Transverse colon (tissue), 4 donors: ENCODE data around the gene PLAGL2. TPM values are rescaled to one million over a fixed set of nuclear protein-coding genes. Genes with fewer than 3 reads are reported as not detected.

ENCODE experiments used
- DNase-seq: peaks from one replicate; pipeline ENCODE4 v3.0.0-alpha.2; 2019
- H3K27ac ChIP-seq, 4 donors: fragments of 200-600 bp; sonication (generic); 2 replicates each; pipeline ENCODE4 v1.5.1; 2016 to 2018; ENCODE audit warnings: inconsistent platforms in 4 of 4
- H3K27me3 ChIP-seq: fragments of 200-600 bp; sonication (generic); 2 replicates; pipeline ENCODE4 v1.5.1; 2017; ENCODE audit warnings: inconsistent platforms
- H3K36me3 ChIP-seq, 4 donors: fragments of 200-600 bp; sonication (generic); 2 replicates each; pipeline ENCODE4 v1.5.1; 2017 to 2019; ENCODE audit warnings: inconsistent platforms in 4 of 4
- H3K4me1 ChIP-seq, 4 donors: fragments of 200-600 bp; sonication (generic); 2 replicates each; pipeline ENCODE4 v1.5.1; 2017 to 2020; ENCODE audit warnings: inconsistent platforms in 4 of 4
- H3K4me3 ChIP-seq, 4 donors: fragments of 200-600 bp; sonication (generic); 1 replicate in 1 of 4; 2 replicates in 3 of 4; pipeline versions ENCODE4 v1.5.1 to v1.6.1; 2017 to 2019; ENCODE audit warnings: inconsistent platforms in 4 of 4
- H3K9me3 ChIP-seq, 2 donors: fragments of 200-600 bp; sonication (generic); 2 replicates each; pipeline ENCODE4 v1.5.1; 2017 to 2019; ENCODE audit warnings: inconsistent platforms in 2 of 2
- EP300 ChIP-seq: sonication (generic); formaldehyde crosslinking; IDR thresholded peaks from one replicate; pipeline ENCODE4 v1.6.1; 2017; ENCODE audit warnings: antibody characterized with exemption, low read depth
- POLR2A ChIP-seq: fragments of 450-650 bp; IDR thresholded peaks from one replicate; pipeline ENCODE4 v1.6.1; 2016; ENCODE audit warnings: antibody characterized with exemption, mild to moderate bottlenecking, moderate library complexity
- POLR2AphosphoS5 ChIP-seq, 3 donors: sonication (generic); formaldehyde crosslinking; IDR thresholded peaks; one replicate each; pipeline ENCODE4 v1.6.1; 2016; ENCODE audit warnings: antibody characterized with exemption in 3 of 3
- WGBS, 2 donors: methylation state at CpG; one replicate each; pipeline ENCODE4 v1.1.5; 2018; ENCODE audit warnings: low coverage in 1 of 2; 5-methylcytosine and 5-hydroxymethylcytosine counted together
- in situ Hi-C, 4 donors: fragments of 200-750 bp; cut with MboI; loops; one replicate each; pipeline versions ENCODE4 v1.15.0 to v1.15.1; 2017; ENCODE audit warnings: low sequenced_read_pairs in 3 of 4, low pct_ligation_motif_present in 1 of 4, low pct_unique_long_range_greater_than_20kb in 1 of 4
- intact Hi-C: fragments of 100-400 bp; cut with DNase I; formaldehyde crosslinking; loops from one replicate; pipeline ENCODE4 v1.15.1; 2023; ENCODE audit warnings: low total_unique reads
- total RNA-seq, 4 donors: library from RNA; depleted of rRNA; stranded (reverse); fragments of >200 nt; gene quantifications; one replicate each; pipeline ENCODE4 v1.1.0, GENCODE V29; 2016
- TF ChIP-seq, protein P1 (sequence below), 5 experiments: fragments of 200-600 bp in 3 of 5; fragments of 450-650 bp in 2 of 5; sonication (generic) in 3 of 5; IDR thresholded peaks; 1 replicate in 2 of 5; 2 replicates in 3 of 5; pipeline ENCODE4 v1.5.1; 2016 to 2017; ENCODE audit warnings: antibody characterized with exemption in 5 of 5, inconsistent platforms in 3 of 5, mild to moderate bottlenecking in 2 of 5, moderate library complexity in 1 of 5

The PLAGL2 gene
- total RNA-seq, 4 donors from 2014 or later = 6.6 to 24.9 (median 11.8) TPM

DNA sequence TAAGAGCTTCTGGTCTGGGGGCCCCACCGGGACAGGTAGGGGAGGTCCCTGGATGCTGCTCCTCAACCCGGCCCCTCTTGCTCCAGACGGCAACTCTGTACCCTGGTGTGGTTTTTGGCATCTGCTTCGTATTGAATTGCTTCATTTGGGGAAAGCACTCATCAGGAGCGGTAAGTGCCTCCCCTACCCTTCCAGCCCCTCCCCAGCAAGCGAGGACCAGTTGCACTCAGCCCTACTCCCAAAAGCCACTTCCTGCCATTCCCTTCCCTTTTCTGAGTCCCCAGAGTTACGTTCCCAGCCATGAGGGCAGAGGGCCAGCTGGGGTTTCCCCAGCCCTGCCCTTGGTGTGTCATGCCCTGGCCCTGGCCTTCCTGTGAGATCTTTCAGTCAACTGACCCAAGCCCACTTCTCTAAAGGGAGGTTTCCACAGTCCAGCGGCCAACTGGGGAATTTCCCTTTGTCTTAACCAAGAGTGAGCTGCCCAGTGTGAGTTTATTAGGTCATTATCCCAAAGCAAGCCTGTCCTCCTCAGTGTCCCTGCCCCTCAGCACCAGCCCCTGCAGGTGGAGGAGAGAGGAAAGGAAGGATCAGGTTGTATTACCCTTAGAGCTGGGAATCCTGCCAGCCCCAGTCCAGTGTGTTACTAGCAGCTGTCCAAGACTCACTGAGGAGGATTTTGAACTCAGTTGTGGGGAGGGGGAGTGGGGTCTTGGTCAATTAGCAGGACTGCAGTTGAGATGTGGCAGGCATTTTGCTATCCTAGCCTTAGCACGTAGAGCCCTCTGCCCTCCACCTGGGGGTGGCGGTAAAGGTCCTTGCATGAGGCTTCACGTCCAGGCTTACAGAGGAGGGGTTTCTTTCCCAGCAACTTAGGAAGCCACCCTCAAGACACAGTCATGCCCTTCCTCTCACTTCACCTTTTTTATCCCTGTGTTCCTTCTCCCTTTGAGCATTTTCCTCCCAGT, 52.2 kb downstream of the PLAGL2 start:
- intact Hi-C loops = loop anchor here (2.0 kb wide), 1 partner anchor 18 kb away; no protein-coding TSS in a partner anchor
- TF ChIP-seq, protein P1, sequence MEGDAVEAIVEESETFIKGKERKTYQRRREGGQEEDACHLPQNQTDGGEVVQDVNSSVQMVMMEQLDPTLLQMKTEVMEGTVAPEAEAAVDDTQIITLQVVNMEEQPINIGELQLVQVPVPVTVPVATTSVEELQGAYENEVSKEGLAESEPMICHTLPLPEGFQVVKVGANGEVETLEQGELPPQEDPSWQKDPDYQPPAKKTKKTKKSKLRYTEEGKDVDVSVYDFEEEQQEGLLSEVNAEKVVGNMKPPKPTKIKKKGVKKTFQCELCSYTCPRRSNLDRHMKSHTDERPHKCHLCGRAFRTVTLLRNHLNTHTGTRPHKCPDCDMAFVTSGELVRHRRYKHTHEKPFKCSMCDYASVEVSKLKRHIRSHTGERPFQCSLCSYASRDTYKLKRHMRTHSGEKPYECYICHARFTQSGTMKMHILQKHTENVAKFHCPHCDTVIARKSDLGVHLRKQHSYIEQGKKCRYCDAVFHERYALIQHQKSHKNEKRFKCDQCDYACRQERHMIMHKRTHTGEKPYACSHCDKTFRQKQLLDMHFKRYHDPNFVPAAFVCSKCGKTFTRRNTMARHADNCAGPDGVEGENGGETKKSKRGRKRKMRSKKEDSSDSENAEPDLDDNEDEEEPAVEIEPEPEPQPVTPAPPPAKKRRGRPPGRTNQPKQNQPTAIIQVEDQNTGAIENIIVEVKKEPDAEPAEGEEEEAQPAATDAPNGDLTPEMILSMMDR (IDR thresholded peaks at IDR 0.05) = peak in 3 of 5 experiments; percentile 11 to 27 (median 26)
- TF ChIP-seq POLR2A = no peak
- Histone ChIP-seq H3K36me3 (peaks cover 0 to 38% (median 17%) of the 10 kb centered on the region in 4 donors), H3K27me3 (no peaks in the 10 kb centered on the region), H3K27ac (peak overlapping the region in 3 of 4 donors; percentile 4 to 43 (median 15)), H3K4me1 (peaks cover 0 to 13% (median 7%) of the 10 kb centered on the region in 4 donors), H3K9me3 (no peaks in the 10 kb centered on the region), H3K4me3 (no peak overlapping the region)
- WGBS, 2 donors = 26 to 36% methylated on average over 3 to 11 of the region's 11 CpGs
- DNase-seq = peak; percentile 67
- in situ Hi-C loops = no loop called here

DNA sequence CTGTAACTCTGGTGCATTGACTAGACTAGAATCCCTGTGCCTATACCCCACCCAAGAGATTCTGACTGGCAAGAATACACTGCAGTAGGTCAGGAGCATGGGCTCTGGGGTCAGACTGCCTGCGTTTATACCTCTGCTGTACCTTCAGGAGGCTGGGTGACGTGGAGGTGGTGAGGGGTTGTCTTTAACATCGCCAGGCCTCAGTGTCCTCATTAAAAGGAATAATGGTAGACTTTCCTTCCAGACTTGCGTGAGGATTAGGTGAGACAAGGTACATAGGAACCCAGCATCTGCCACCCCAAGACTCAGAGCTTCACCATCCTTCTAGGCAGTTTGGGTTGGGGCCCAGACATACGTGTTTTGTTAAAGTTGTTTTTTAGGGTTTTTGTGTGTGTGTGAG, 53.8 kb downstream of the PLAGL2 start:
- no peak for TF ChIP-seq POLR2A
- intact Hi-C loops = loop anchor here (2.0 kb wide), 1 partner anchor 17 kb away; no protein-coding TSS in a partner anchor
- peaks cover 0 to 43% (median 18%) of the 10 kb centered on the region in 4 donors for H3K36me3 ChIP-seq
- no peaks in the 10 kb centered on the region for H3K9me3 ChIP-seq
- H3K4me3 ChIP-seq = no peak overlapping the region
- 71 to 90% methylated on average over 1 to 5 of the region's 5 CpGs for WGBS, 2 donors
- H3K27me3 ChIP-seq = no peaks in the 10 kb centered on the region
- H3K4me1 ChIP-seq = peaks cover 0 to 13% (median 7%) of the 10 kb centered on the region in 4 donors
- no peak for DNase-seq
- in situ Hi-C loops = no loop called here
- H3K27ac ChIP-seq = no peak overlapping the region

DNA sequence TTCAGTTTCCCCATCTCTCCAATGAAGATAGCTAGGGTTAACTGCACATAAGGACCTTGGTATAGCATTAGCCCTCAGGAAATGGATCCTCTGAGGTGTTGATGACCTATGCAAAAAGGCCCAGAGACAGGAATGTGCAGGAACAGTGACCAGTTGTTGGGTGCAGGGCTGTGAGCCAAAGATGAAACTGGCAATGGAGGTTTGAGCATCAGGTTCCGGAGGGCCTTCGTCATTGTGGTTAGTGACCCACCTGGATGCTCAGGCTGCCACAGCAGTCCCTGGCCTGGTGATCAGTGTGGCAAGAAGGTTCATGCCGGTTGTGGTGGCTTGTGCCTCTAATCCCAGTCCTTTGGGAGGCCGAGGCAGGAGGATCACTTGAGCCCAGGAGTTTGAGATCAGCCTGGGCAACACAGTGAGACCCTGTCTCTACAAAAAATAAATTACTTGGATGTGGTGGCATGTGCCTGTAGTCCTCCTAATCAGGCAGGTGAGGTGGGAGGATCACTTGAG, 54.3 kb downstream of the PLAGL2 start:
- Histone ChIP-seq H3K36me3 (peaks cover 0 to 41% (median 16%) of the 10 kb centered on the region in 4 donors), H3K27me3 (no peaks in the 10 kb centered on the region), H3K27ac (no peak overlapping the region), H3K4me3 (no peak overlapping the region), H3K4me1 (peaks cover 0 to 13% (median 7%) of the 10 kb centered on the region in 4 donors), H3K9me3 (no peaks in the 10 kb centered on the region)
- intact Hi-C loops = no loop called here
- in situ Hi-C loops = no loop called here
- TF ChIP-seq POLR2A (no peak), EP300 (no peak), POLR2AphosphoS5 (IDR thresholded peaks at IDR 0.05) (no peak)
- TF ChIP-seq, protein P1 (IDR thresholded peaks at IDR 0.05) = no peak
- WGBS, 2 donors = 94% methylated on average over 4 of the region's 4 CpGs; no CpG with 5 or more reads in 1 of the 2 donors
- no peak for DNase-seq

DNA sequence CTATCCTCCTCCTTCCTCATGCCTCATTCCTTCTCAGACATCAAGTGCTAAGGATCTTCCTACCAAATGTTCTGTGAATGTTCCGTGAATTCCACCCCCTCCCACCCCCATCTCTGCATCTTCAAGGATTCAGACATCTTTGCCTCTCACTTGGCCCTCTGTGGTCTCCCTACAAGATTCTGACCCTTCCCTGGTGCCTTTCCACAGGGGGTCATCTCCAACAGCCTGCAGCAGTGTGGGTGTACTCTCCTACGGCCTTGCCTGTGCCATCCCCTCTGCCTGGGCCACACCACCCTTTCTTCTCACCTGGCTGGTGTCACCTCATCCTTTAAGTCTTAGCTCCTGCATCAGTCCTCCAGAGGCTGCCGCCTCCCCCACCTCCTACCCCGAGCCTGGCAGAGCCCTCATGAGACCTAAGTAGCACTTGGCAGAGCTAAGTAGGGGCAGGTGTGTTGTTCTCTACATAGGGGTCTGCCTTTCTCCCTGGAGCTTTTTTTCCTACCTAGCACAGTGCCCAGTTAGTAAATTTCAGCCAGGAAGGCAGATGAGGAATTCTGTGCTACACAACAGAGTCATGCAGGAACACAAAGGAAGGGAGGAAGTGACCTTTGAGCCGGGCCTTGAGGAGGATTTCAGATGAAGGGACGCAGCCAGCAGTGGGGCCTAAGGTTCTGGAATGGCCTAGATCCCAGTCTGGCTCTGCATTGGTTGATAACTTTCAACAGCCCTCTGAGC, 55.0 kb downstream of the PLAGL2 start:
- no peak overlapping the region for H3K27ac ChIP-seq
- H3K4me3 ChIP-seq = no peak overlapping the region
- 78 to 94% methylated on average over 3 to 6 of the region's 6 CpGs for WGBS, 2 donors
- no peaks in the 10 kb centered on the region for H3K27me3 ChIP-seq
- peaks cover 0 to 13% (median 7%) of the 10 kb centered on the region in 4 donors for H3K4me1 ChIP-seq
- TF ChIP-seq POLR2A = no peak
- TF ChIP-seq EP300 = no peak
- TF ChIP-seq, protein P1 (IDR thresholded peaks at IDR 0.05) = no peak
- no peak for TF ChIP-seq POLR2AphosphoS5 (IDR thresholded peaks at IDR 0.05)
- in situ Hi-C loops (no loop called here), intact Hi-C loops (no loop called here)
- H3K9me3 ChIP-seq = no peaks in the 10 kb centered on the region
- DNase-seq = peak; percentile 40
- peaks cover 0 to 40% (median 17%) of the 10 kb centered on the region in 4 donors for H3K36me3 ChIP-seq
